T-helper 17 cell (primary cell): ENCODE data around the gene ADCYAP1R1. TPM values are rescaled to one million over a fixed set of nuclear protein-coding genes. Genes with fewer than 3 reads are reported as not detected.

Experiments
- ATAC-seq: fragments of 150-1000 bp; cut with Tn5 transposase; 2 replicates; pipeline ENCODE4 v1.10.0; 2021; ENCODE audit warnings: mild to moderate bottlenecking, moderate library complexity
- DNase-seq, 3 donors: peaks; one replicate each; pipeline versions ENCODE4 v3.0.0 to v3.0.0-alpha.2; 2020 to 2021
- H3K9me3 ChIP-seq: one replicate; pipeline ENCODE4 v1.7.0; 2013; ENCODE audit warnings: low read length, mild to moderate bottlenecking; ENCODE audit not compliant: control insufficient read depth, poor library complexity, severe bottlenecking
- H3K27ac Mint-ChIP-seq: one replicate; pipeline ENCODE4 v1.8.0; 2022; ENCODE audit warnings: mild to moderate bottlenecking, moderate library complexity, mixed read lengths
- H3K27me3 Mint-ChIP-seq: one replicate; pipeline ENCODE4 v1.8.0; 2022; ENCODE audit warnings: mixed read lengths
- H3K36me3 Mint-ChIP-seq: one replicate; pipeline ENCODE4 v1.8.0; 2022; ENCODE audit warnings: low read depth, mixed read lengths
- H3K4me1 Mint-ChIP-seq: one replicate; pipeline ENCODE4 v1.8.0; 2022; ENCODE audit warnings: mild to moderate bottlenecking, mixed read lengths
- H3K4me3 Mint-ChIP-seq: one replicate; pipeline ENCODE4 v1.8.0; 2022; ENCODE audit warnings: mild to moderate bottlenecking, moderate library complexity, mixed read lengths
- total RNA-seq, 4 donors: library from RNA in 2 of 4; stranded (reverse) in 2 of 4; gene quantifications; one replicate each; pipeline ENCODE4 v1.2.3 and lab custom pipeline; 2022 to 2026

The ADCYAP1R1 gene
- total RNA-seq, 2 donors from 2014 or later = not detected

- ATAC-seq = no peak
- H3K27me3 Mint-ChIP-seq = peaks cover 4% of the 10 kb centered on the region
- H3K27ac Mint-ChIP-seq = no peak overlapping the region
Measured at GRCh38 chr7:31091924-31092434, 39.9 kb downstream of the ADCYAP1R1 start.

GRCh38 chr7:31092606-31093005 is 40.5 kb downstream of the ADCYAP1R1 start:
- DNase-seq (no peak), ATAC-seq (no peak)
- no peaks in the 10 kb centered on the region for H3K36me3 Mint-ChIP-seq
- no peaks in the 10 kb centered on the region for H3K9me3 ChIP-seq
- no peak overlapping the region for H3K4me3 Mint-ChIP-seq
- no peaks in the 10 kb centered on the region for H3K4me1 Mint-ChIP-seq
- peaks cover 5% of the 10 kb centered on the region for H3K27me3 Mint-ChIP-seq
- H3K27ac Mint-ChIP-seq = no peak overlapping the region

More at GRCh38 chr7:31091924-31092434, 39.9 kb downstream of the ADCYAP1R1 start:
- Mint-ChIP-seq H3K4me1 (no peaks in the 10 kb centered on the region), H3K36me3 (no peaks in the 10 kb centered on the region), H3K4me3 (no peak overlapping the region)
- H3K9me3 ChIP-seq = no peaks in the 10 kb centered on the region
- DNase-seq = no peak

GRCh38 chr7:31093282-31093681 is 41.2 kb downstream of the ADCYAP1R1 start:
- Mint-ChIP-seq H3K4me1 (no peaks in the 10 kb centered on the region), H3K27me3 (peaks cover 6% of the 10 kb centered on the region), H3K27ac (no peak overlapping the region), H3K36me3 (no peaks in the 10 kb centered on the region), H3K4me3 (no peak overlapping the region)
- no peak for ATAC-seq
- DNase-seq = no peak
- H3K9me3 ChIP-seq = no peaks in the 10 kb centered on the region

- ATAC-seq = no peak
- H3K27ac Mint-ChIP-seq = no peak overlapping the region
- H3K36me3 Mint-ChIP-seq = no peaks in the 10 kb centered on the region
- no peaks in the 10 kb centered on the region for H3K4me1 Mint-ChIP-seq
- H3K9me3 ChIP-seq = no peaks in the 10 kb centered on the region
- H3K27me3 Mint-ChIP-seq = peaks cover 6% of the 10 kb centered on the region
- no peak overlapping the region for H3K4me3 Mint-ChIP-seq
- DNase-seq = no peak
Measured at GRCh38 chr7:31094271-31094670, 42.2 kb downstream of the ADCYAP1R1 start.

- H3K9me3 ChIP-seq = no peaks in the 10 kb centered on the region
- Mint-ChIP-seq H3K36me3 (no peaks in the 10 kb centered on the region), H3K27me3 (peaks cover 13% of the 10 kb centered on the region), H3K27ac (no peak overlapping the region), H3K4me3 (no peak overlapping the region), H3K4me1 (no peaks in the 10 kb centered on the region)
- ATAC-seq = no peak
- no peak for DNase-seq
Measured at GRCh38 chr7:31095286-31096197, 43.4 kb downstream of the ADCYAP1R1 start.

- no peaks in the 10 kb centered on the region for H3K36me3 Mint-ChIP-seq
Measured at GRCh38 chr7:31096198-31096876, 44.2 kb downstream of the ADCYAP1R1 start.

GRCh38 chr7:31096877-31097258 is 44.8 kb downstream of the ADCYAP1R1 start:
- DNase-seq (no peak), ATAC-seq (no peak)
- H3K36me3 Mint-ChIP-seq = no peaks in the 10 kb centered on the region
- H3K4me1 Mint-ChIP-seq = no peaks in the 10 kb centered on the region
- peaks cover 16% of the 10 kb centered on the region for H3K27me3 Mint-ChIP-seq
- H3K4me3 Mint-ChIP-seq = no peak overlapping the region
- no peak overlapping the region for H3K27ac Mint-ChIP-seq
- H3K9me3 ChIP-seq = no peaks in the 10 kb centered on the region

More at GRCh38 chr7:31096198-31096876, 44.2 kb downstream of the ADCYAP1R1 start:
- H3K9me3 ChIP-seq = no peaks in the 10 kb centered on the region
- ATAC-seq (no peak), DNase-seq (no peak)
- H3K4me3 Mint-ChIP-seq = no peak overlapping the region
- H3K4me1 Mint-ChIP-seq = no peaks in the 10 kb centered on the region
- H3K27ac Mint-ChIP-seq = no peak overlapping the region
- H3K27me3 Mint-ChIP-seq = peaks cover 16% of the 10 kb centered on the region

- no peaks in the 10 kb centered on the region for H3K9me3 ChIP-seq
- Mint-ChIP-seq H3K4me3 (no peak overlapping the region), H3K4me1 (no peaks in the 10 kb centered on the region), H3K36me3 (no peaks in the 10 kb centered on the region), H3K27me3 (peaks cover 24% of the 10 kb centered on the region), H3K27ac (no peak overlapping the region)
- DNase-seq = no peak
- no peak for ATAC-seq
Measured at GRCh38 chr7:31098642-31099360, 46.7 kb downstream of the ADCYAP1R1 start.

GRCh38 chr7:31099451-31100444 is 47.6 kb downstream of the ADCYAP1R1 start:
- Mint-ChIP-seq H3K36me3 (no peaks in the 10 kb centered on the region), H3K27me3 (peaks cover 29% of the 10 kb centered on the region), H3K27ac (no peak overlapping the region), H3K4me3 (no peak overlapping the region), H3K4me1 (no peaks in the 10 kb centered on the region)
- no peak for ATAC-seq
- no peak for DNase-seq
- no peaks in the 10 kb centered on the region for H3K9me3 ChIP-seq

- H3K27ac Mint-ChIP-seq = no peak overlapping the region
Measured at GRCh38 chr7:31100445-31100844, 48.3 kb downstream of the ADCYAP1R1 start.

GRCh38 chr7:31100871-31101270 is 48.8 kb downstream of the ADCYAP1R1 start:
- no peak for ATAC-seq

More at GRCh38 chr7:31100445-31100844, 48.3 kb downstream of the ADCYAP1R1 start:
- DNase-seq = no peak
- H3K9me3 ChIP-seq = no peaks in the 10 kb centered on the region
- ATAC-seq = no peak
- Mint-ChIP-seq H3K4me3 (no peak overlapping the region), H3K4me1 (no peaks in the 10 kb centered on the region), H3K27me3 (peaks cover 36% of the 10 kb centered on the region), H3K36me3 (no peaks in the 10 kb centered on the region)

GRCh38 chr7:31101544-31101943 is 49.4 kb downstream of the ADCYAP1R1 start:
- Mint-ChIP-seq H3K27me3 (peaks cover 37% of the 10 kb centered on the region), H3K27ac (no peak overlapping the region), H3K36me3 (no peaks in the 10 kb centered on the region), H3K4me1 (no peaks in the 10 kb centered on the region), H3K4me3 (no peak overlapping the region)
- no peaks in the 10 kb centered on the region for H3K9me3 ChIP-seq
- DNase-seq (no peak), ATAC-seq (no peak)

More at GRCh38 chr7:31100871-31101270, 48.8 kb downstream of the ADCYAP1R1 start:
- Mint-ChIP-seq H3K4me3 (no peak overlapping the region), H3K27ac (no peak overlapping the region), H3K36me3 (no peaks in the 10 kb centered on the region), H3K27me3 (peaks cover 37% of the 10 kb centered on the region), H3K4me1 (no peaks in the 10 kb centered on the region)
- no peak for DNase-seq
- H3K9me3 ChIP-seq = no peaks in the 10 kb centered on the region
